HL-60/S4 treated with retinoic acid at 250 ng/mL for 4 days and 3 days (cell line): Measurements from ENCODE around the gene PPP1CA.

Experiments used
- in situ Hi-C: fragments of 300-500 bp; cut with MboI; formaldehyde crosslinking; loops from 2 replicates; pipeline ENCODE4 v1.7.0; 2022; ENCODE audit warnings: low sequenced_read_pairs

Gene PPP1CA

DNA sequence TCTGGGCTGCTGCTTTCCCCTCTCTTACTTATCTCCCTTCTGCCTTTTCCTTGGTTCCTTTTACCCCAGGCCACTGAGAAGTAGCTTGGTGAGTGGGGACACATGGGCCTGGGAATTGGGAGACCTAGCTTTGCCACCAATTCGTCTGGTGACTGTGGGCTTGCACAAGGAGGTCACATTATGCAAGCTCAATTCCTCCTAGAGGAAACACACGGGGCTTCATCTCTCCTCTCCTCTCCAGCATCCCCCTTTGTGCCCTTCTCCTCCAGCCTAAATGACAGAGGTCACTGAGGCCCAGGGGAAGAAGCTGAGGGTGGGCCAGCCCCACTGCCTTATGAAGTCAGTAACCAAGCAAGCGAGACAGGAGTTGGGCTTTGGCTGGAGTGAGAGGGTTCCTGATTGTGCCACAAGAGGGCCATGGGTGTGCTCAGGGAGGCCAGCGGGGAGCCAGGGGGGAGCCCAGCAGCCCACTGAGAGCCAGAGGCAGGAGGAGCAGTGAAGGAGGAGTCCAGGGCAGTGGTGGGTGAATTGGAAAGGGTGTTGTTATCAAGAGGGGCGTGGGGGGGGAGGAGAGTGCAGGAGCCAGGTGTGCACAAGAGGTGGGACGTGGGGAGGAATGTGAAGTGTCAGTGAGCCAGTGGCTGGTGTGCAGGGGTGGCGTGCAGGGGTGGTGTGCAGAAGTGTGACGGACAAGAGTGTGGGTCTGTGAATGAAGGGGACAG lies 30.3 kb downstream of the PPP1CA start:
- in situ Hi-C loops = no loop called here

DNA sequence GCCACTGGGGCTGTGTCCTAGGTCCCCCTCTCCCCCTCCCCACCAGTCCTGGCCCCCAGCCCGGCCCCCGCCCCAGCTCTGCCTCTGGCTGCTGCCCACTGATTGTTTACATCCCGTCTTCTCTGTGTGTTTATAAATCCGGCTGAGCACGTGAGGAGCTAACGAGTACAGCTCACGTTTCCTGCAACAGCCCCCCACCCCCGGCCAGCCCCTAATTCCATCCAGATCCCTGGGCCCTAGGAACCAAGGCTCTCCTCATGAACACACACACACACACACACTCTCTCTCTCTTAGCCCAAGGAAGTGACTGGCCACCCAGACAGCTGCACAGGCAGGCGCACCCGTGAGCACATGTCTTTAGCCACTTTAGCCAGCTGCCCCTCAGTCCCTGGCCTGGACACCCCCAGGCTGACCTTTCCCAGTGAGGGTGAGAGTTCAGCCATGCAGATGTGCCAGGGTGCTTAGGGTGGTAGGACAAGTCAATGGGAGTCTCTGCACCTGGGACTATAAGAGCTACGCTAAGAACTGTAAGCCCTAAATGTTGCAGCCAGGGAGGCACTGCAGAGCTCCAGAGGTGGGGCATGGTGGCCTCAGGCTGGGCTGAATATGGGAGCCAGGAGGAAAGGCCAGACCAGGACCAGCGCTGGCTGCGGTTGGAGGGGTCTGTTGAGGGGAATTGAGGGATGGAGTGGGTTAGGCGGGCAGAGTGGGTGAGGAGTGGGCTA lies 31.1 kb downstream of the PPP1CA start:
- in situ Hi-C loops = no loop called here

DNA sequence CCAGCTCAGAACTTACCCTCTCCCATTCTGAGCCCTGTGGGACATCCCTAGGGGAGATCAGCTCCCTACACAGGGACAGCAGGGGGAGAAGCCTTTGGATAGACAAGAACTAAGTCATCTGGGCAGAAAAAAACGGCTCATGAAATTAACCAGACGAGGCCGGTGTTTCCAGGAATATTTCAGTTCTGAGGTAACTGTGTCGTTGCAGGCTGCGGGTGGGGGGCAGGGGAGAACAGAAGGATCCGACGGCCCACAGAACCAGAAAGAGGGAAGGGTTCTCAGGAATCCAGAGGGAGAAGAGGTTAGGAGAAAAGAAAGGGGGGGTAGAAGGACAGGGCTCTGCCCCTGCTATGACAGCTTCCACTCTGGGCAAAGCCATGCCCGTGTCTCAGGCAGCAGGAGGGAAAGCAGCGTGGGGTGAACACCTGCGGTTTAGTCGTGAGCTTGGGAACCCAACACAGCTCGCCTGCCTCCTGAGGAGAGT lies 31.8 kb downstream of the PPP1CA start:
- in situ Hi-C loops = no loop called here

DNA sequence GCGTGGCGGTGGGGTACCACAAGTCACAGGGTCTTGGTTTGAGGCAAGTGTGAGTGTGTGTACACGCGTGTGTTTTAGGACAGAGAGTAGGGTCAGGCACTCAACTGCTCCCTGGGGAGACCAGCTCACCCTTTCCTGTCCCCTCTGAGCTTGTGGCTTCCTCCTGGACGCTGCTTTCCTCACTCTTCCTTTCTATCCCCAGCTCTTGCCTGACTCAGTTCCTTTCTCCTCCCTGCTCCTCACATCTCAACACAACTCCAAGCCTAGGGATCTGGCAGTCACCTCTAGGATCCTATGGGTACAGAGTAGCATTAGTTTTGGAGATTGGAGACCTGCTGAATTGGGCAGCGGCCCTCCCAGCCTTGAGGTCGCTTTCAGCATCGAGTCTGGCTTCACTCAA lies 32.4 kb downstream of the PPP1CA start:
- in situ Hi-C loops = no loop called here

DNA sequence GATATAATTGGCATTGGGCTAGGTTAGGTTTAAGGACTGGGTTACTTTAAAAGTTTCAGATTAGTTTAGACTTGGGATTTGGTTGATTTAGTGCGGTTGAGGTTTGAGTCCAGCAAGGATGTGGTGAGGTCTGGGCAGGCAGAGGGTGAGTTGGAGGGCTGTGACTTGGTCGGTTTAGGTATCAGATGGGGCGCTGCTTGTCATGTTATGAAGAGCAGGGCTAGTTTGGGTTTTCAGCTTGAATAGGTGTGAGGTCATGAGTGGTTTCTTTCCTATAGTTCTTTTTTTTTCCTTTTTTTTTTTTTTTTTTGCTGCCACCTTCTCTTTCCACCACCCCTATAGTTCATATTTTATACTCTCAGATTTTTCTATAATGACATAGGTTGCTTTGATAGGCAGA lies 33.0 kb downstream of the PPP1CA start:
- in situ Hi-C loops = no loop called here

DNA sequence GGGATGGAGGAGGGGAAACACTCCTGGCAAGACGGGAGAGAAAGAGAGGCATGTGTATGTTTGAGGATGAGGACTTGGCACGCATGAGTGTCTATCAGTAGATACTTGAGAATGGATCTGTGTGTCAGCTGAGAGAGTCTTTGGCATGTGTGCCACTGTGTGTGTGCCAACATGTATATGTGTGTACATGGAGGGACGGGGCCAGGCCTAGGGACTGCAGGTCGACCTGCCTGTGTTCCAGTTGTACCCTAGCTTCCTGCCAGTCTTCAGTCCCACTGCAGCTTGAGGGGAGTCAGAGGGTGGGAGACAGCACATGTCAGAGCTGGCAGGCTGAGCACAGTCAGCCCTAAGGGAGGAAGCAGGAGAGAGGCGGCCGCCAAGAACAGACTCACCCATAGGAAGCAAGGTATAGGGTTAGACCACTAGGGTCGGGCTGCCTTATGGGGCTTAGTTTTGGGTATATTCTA lies 33.9 kb downstream of the PPP1CA start:
- in situ Hi-C loops = no loop called here

DNA sequence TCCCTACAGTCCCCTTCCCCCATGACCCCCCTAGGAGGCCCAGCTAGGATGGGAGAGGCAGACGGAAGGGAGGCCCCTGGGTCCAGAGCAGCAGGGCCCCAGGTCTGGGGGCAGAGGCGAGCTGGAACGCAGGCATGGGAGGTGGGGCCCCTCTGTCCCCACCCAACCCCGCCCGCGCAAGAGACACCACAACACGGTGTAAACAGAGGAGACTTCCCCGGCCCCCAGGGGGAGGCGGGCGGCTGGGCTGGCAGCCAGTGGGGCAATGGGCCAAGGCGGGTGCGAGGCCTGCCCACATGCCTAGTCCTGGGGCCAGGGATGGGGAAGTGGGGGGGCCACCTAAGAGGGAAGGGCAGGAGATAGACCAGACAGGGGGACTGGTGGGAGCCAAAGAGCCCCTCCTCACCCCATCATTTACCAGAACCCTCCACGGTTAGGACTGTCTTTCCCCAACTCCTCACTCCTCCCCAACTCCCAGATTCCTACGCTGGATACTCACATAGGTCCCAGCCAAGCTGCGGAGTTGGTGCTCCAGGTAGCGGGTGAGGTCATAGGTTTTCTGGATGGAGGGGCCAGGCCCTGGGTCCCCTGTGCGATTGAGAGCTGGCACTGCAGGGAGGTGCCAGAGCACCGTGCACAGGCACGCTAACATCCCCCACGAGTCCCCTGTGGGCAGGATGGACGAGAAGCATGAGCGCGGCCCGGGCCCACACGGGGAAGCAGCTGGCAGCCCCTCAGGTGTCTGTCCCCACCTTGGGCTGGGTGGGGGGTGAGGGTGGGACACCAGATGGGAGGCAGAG lies 34.5 kb downstream of the PPP1CA start:
- in situ Hi-C loops = no loop called here

DNA sequence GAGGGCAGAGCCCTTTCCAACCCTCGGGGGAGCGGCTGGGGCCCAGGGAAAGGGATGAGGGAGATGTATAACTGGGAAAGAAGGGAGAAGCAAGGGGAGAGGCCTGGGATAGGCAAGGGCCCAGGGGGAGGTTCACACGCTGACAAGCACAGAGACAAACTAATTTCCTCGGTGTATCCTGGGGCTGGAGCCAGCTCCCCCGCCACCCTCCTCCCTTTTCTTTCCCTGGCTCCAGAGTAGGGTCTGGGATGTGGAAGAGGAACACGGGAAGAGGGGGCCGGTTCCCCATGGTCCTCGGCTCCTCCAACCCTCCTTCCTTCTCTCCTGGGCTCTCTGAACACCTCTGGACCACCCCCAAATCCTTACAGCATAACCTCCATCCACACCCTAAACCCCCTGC lies 35.1 kb downstream of the PPP1CA start:
- in situ Hi-C loops = no loop called here

DNA sequence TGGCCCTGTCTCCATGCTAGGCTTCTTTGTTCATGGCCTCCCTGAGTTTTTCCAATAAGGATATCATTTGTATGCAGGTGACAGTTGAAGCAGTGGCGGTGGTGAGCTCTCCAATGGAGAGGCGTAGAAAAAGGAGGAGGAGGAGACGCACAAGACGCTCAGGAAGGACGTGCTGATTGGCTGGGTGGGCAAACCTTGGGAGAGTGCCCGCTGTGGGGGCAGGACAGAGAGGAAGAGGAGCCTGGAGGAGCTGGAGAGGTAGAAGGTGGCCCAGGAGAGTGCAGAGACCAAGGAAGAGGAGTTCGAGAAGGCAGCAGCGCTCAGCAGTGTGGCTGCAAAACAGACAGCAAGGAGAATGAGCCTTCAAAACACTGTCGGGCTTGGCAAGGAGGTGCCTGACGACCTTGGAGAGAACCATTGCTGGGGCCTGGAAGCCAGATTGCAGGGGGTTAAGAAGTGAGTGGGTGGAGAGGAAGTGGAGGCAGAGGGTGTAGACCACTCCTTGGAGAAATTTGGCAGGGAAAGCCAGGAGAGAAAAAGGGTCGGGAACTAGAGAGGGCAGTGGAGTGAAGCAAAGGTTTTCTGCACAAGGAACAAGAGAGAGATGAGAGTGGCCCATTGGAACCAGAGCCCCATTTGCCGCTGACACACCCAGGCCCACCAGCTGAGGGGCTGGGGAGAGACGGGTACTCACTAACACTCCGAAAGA lies 35.8 kb downstream of the PPP1CA start:
- in situ Hi-C loops = no loop called here

DNA sequence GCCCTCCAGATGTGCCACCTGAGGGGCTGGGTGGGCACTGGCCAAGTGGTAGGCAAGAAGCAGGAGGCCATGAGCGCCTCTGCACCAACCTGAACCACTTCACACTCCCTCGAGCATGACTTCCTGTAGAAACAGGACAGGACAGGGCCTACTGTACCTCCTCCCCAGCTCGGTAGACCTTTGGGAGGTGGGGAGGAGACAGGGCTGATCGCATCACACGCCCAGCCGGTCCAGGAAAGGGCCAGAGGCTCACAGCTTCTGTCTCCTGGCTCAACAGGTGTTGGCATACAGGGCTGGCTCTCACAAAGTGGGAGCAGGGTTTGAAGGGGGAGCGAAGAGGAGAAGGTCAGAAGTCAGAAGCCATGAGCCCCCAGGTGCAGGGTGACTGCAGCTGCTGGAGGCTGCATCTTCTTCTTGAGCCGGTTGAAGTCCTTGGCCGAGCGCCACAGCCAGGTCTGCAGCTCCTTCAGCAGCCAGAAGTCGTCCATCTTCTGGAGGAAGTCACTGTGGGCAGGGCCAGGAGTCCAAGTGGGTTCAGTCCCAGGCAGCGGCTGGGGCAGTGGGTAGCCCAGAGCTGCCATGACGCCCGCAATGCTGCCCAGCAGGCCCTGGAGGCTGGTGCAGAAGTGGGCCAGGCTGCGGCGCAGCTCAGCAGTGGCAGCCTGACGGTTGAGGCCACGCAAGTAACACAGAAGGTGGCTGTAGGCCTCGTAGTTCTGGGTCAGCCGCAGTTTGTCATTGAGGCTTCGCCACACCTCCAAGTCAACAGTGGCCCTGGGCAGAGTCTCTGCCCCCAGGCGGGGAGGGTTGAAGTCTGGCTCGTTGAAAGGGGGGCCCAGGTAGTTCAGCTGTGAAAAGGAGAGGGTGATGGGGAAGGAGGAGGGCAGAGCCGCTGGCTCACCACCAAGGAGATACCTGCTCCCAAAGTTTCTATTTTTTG lies 36.6 kb downstream of the PPP1CA start:
- in situ Hi-C loops = no loop called here

DNA sequence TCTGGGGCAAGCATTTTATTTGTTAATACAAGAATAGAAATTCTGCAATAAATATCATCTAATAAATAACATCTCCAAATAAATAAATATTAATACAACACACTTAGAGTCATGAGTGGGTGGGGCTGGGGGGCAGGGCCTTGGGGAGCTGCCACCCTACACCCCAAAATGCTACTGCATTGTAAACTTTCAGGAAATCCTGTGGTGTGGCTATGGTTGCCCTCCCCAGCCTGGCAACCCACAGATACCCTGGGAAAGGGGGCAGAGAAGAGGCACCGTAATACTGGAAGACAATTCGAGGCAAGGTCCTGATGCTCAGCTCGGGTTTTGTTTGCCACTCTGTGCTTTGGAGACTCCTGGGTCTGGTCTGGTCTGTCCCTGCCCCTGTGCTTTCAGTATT lies 37.5 kb downstream of the PPP1CA start:
- in situ Hi-C loops = no loop called here

DNA sequence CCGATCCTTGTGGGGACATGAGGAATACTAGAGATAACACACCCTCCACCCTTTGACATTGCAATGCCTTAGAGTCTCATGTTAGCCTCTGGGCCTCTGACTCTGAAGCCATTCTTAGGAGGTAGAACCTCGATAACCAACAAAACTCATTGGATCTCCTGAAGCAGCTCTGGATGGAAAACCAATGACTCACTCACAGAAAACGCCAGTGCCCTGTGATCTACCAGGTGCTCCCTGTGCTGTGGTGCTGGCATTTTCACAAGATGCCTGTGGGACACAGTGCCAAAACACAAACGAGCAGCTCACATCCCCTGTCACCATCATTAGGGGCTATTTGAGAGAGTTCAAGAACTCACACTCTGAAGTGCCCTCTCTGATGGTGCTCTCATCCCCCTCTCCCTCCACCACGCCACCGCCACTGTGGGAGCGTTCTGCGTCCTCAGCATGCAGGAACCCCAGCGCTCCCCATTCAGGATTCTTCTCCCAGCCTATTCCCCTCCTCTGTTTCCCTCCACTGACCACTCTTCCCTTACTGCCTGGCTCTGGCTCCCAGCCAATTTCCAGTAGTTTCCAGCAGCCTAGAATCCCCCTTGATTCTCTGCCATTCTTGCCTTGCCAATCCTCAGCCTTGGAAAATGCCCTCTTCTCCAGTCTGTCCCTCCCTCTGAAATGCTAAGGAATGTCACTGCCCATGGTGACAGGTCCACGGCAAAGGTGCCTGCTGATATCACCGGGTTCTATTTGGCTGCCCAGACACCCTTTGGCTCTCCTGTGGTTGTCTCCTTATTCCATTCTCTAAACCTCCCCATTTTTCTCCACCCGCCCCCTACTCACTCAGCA lies 43.6 kb downstream of the PPP1CA start:
- in situ Hi-C loops = no loop called here

DNA sequence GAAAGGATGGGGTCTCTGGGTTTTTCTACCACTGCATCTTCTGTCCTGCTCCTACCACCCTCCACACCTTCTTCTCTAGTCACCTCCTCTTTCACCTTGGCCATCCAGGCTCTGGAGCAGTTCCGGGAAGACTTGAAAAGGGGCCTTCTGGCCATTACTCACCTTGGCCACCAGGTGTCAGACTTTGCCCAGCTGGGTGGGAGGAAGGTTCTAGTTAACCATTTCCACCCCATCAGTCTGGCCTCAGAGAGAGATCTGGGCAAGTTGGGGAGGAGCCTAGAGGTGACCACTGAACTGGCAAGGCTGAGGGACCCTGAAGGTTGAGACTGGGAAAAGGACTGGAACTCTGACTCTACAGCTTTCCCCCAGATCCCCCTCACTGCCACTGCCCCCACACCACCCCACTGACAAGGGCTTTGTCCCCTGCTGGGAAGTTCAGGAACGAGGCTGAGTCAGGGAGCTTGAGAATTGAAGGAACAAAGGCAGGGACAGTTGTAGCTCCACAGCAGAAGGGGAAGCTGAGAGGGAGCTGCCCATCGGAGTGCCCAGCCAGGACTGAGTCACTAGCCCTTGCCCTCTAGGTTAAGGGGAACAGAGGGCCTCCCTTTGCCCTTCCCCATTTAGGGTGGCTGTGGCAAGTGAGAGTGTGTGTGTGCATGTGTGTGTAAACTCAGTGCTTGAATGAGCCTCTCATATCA lies 44.6 kb downstream of the PPP1CA start:
- in situ Hi-C loops = no loop called here

DNA sequence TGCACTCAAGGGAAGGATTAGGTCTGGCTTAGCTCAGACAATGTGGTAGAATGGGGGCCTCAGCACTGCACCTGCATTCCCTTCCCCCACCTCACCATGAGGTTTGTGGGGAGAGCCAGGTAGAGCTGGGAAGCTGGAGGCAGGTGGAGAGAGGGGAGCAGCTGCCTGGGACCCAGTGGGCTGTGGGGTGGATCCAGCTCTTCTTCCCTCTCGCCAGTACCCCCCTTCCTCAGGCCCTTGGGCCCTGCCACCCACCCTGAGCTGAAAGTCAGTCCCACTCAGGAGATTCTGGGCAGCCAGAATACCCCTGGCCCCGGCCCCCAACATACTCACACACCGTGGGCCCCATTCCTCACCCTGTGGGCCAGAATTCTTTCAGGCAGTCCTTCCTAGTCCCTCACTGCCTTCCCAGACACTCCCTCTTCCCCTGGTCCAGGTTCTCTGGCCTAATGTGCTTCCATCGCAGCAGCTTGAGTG lies 45.2 kb downstream of the PPP1CA start:
- in situ Hi-C loops = no loop called here

DNA sequence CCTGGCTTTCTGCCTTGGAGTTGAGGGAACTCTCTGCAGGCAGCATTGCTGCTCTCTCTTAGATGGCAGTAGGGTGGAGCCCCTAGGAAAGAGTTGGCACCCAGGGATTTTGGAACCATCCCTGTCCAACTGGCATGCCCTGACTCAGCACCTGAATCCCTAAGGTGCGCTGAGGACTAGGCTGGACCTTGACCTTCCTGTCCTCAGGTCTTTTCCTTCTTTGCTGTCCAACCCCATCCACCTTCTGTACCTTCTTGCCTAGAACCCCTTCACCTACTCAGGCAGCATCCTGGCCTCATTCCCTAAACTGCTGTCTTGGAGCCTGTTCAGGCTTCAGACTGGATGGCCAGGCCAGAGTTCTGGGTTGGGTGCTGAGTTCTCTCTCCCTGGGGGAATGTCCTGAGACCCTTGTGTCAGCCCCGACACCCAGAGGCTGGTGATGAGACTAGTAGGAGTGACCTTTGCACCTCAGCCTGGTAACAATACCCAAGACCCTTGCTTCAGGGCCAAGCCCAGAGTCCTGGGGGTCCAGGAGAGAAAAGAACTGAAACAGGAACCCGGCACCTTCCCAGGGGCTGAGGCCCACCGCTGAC lies 45.8 kb downstream of the PPP1CA start:
- in situ Hi-C loops = no loop called here

DNA sequence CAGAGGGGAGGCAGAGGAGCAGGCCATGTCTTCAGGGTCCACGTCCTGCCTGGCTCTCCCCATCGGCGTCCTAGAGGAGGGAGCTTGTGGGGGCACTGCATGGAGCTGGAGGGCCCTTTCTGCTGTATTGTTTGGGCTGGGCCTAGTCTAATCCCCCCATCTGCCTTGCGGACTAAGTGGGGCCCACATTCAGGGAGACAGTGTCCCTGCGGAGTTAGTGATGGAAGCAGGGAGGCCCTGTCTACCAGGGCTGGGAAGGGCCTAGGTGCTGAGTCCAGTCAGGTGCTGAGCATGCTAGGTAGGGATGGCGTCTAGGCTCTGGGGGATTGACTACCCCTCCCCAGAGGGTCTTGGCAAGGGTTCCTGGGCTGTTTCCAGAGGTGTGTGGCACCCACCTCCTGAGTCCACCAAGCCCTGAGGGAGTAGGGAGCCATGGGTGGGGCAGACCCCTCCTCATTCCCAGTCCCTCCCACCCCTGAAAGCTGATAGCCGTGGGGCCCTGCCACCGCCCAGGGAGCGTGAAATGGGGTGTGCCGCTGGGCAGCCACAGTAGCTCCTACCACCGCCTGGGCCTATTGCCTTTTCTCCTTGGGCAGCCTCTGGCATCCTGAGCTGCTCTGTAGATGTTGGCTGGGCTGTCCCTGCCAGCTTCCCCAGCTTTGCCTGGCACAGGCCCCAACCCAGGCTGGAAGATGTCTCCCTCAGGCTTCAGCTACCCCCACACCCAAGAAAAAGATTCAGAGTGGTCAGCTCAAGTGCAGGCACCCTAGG lies 46.5 kb downstream of the PPP1CA start:
- in situ Hi-C loops = no loop called here
